NCI-H187 (cell line): ENCODE results near the gene RAB13.

Experiments
- DNase-seq, 2 experiments: peaks; one replicate each; lab custom pipeline; 2025; lab: John Stamatoyannopoulos, UW

The RAB13 gene

DNA sequence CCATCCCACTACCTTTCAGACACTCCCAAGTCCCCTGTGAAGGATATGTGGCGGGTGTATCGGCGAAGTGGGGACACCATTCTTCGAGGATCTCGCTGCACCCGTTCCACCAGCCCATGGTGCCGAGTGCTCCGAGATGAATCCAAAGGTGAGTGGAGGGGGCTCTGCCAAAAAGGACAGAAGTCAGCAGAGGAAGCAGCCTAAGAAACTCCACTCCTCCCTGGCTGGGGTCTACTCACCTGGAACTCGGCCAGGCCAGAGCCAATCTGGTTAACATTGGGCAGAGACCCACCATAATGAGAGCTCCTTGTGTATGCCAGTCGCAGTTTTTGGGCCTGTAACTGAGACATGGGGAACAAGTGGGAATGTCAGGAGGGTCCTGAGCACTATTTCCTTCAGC, 31.3 kb downstream of the RAB13 start:
- no peak for DNase-seq

- no peak for DNase-seq
These were observed 32.2 kb downstream of the RAB13 start for GRCh38 chr1:153953859-153954365.

GRCh38 chr1:153951801-153952200, 34.3 kb downstream of the RAB13 start:
- no peak for DNase-seq

DNA sequence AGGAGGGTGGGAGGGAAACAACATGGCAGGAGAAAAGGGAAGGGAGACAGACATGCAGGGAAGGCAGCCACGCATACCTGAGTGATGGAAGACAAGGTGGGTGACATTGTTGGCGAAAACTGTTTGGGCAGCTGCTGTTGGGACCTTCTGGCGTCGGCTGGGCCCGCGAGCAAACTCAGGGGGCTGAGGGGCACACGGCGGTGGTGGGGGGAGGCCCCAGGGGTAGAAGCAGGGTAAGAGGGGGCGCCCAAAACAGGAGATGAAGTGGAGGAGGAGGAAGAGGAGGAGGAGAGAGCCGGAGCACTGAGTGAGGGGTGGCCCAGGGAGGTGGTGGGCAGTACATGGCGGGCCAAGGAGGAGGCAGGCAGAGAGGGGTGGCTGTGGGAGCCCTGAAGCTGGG, 35.0 kb downstream of the RAB13 start:
- no peak for DNase-seq

DNA sequence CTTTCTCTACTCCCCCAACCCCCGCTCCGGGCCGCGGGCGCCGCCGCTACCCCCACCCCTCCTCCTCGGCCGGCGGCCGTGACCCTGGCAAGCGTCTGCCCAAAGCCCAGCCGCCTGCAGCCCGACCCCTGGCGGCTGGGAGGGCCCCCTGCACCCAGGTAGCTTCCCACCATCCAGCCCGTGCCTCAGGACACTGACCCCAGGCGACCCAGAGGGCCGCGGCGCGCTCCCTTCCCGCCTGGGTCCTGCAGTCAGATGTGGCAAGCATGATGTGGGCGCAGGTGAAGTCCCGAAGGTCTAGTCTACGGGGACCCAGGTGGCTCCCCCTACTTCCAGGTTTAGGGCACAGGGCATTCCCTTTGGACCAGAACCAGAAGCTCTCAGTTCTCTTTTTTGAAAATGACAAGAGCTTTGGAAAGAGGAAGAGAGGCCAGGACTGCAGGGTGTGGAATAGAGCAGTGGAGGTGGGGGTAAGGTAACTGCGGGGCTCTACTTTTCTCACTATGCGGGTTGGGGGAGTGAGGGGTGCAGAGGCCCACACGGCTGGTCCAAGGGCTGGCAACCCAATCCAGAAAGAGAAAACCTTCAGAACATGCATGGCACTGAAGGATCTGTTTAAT, 39.4 kb downstream of the RAB13 start, which contains the start of gene DENND4B:
Gene DENND4B, minus strand, starts transcription at position 97 of the 620 bp plus-strand sequence. CDS start 2,344 bp downstream, outside the sequence.
- DNase-seq = peak; percentile 72 to 84

- DNase-seq = peak in 1 of 2 experiments; percentile 45
These were observed 40.1 kb downstream of the RAB13 start for GRCh38 chr1:153945795-153946621.

DNA sequence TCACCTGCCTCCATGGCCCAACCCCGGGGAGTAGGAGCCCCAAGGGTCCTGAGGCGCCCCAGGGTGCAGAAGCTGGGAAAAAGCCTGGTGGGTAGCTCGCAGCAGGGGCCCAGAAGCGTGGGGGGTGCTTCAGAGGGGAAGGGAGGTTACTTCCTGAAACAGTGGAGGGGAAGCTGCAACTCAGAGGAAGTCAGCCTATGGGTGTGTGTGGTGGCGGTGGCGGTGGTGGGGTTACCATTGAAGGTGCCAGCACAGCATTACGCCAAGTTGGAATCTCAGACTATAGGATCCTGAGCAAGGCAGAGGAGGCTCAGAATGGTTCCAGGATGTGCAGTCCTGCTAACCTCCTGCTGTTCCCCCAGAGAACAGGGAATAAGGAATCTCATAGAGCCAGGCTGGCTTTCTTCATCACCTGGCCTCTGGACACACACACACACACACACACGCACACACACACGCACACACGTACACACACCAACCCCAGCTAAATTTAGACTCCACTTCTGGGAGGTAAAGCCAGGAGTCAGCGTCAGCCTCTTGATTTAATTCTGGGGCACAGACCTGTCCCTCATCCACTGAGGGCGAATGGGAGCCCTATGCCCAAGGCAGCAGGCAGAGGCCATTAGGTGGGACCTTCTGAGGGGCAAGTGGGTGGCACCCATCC, 40.9 kb downstream of the RAB13 start:
- DNase-seq = no peak

DNA sequence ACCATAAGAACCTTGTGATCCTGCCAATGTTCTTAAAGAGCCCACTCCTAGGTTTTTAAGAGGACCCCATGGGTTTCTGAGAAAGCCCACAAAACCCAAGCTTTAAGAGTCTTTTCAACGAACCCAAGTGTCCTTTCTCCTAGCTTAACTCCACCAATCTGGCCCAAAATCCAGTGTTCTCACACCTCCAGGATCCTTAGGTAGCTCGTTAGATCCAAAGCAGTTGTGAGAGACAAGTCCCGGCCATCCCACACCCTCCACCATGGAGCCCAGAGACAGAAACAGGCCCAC, 41.4 kb downstream of the RAB13 start:
- DNase-seq = no peak

- no peak for DNase-seq
These were observed 41.9 kb downstream of the RAB13 start for GRCh38 chr1:153944005-153944826.

DNA sequence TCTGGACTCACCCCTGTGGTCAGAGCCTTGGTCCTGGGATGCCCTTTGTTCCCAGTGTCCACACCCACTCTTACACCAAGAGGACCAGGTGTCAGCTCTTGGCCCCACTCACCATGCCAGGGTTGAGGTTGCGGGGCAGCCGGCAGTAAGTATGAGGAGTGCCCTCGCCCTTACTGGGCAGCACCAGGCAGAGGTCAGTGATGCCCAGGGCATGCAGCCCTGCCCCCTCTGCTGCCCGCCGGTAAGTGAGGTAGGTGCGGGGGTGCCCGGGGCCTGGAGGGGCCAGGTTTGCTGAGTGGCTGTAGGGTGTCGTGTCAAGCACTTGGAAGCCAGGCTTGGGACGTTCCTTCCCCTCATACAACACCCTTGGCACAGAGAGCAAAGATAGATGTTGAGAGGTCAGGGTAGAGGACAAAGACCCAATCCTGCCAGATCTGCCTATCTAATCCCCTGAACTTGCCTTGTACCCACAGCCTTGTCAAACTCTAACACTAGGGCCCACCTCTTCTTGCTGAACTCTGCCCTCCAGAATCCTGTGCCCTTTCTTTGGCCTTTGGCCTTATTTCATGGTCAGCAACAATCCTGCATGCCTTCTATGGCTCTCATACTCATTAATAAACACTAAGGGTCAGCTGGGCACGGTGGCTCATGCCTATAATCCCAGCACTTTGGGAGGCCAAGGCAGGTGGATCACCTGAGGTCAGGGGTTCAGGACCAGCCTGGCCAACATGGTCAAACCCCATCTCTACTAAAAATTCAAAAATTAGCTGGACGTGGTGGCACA, 43.2 kb downstream of the RAB13 start:
- no peak for DNase-seq

DNA sequence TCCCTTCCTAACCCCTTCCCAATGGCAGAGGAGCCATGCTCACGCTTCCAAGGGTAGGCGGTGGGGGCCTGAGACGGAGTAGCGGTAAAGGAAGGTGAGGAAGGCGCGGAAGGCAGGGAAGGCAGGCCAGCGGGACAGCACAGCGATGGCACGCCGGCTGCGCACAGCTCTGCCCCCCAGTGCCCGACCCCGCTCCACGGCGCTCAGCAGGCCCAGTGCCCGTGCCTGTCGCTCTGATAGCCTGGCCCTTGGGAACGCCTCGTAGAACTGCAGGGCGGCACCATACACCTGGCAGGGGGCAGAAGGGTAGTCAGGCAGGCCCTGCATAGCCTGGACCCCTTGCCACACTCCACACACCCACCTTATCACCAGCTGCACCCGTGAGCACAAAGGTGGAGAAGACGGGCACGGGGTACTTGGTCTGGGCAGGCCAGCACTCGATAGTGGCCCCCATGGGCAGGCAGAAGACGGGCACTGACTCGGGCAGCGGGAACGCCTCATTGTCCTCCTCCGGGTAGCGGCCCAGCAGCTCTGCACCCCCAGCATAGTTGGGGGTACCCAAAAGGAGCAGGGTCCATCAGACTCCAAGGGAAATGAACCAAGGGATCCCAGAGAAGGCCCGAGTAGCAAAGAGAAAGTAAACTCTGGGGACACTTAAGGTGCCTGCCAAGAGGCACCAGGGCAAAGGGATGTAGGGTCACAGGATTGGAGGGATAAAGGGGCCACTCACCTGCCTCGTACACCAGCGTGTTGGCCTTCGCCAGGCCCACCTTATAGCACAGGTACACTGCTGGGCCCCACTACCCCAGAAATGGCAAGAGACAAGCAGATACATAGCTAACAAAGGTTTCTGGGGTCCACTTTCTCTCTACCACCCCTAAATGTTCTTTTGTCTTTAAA, 44.1 kb downstream of the RAB13 start:
- DNase-seq = no peak

GRCh38 chr1:153940756-153941155, 45.4 kb downstream of the RAB13 start:
- no peak for DNase-seq

- DNase-seq = no peak
These were observed 46.7 kb downstream of the RAB13 start for GRCh38 chr1:153939476-153939875.

DNA sequence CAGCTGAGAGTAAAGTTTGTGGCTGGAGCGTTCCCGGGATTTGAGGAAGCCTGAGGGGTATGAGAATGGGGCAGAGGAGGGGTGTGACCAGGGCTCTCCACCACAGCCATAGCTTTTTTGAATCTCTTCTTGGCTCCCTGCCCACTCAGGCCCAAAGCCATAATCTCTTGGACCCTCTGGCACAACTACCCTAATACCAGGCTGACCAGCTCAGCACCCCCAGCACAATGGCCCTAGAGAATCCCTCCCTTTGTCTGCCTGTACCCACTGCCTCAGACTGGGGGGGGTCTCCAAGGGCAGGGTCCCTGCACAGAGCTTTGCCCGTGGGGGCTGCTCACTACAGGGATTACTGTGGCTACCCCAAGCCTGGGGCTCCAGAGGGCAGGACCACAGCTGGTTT, 47.1 kb downstream of the RAB13 start:
- no peak for DNase-seq

- no peak for DNase-seq
These were observed 48.8 kb downstream of the RAB13 start for GRCh38 chr1:153937331-153937730.

GRCh38 chr1:153936011-153936802, 49.9 kb downstream of the RAB13 start:
- no peak for DNase-seq

DNA sequence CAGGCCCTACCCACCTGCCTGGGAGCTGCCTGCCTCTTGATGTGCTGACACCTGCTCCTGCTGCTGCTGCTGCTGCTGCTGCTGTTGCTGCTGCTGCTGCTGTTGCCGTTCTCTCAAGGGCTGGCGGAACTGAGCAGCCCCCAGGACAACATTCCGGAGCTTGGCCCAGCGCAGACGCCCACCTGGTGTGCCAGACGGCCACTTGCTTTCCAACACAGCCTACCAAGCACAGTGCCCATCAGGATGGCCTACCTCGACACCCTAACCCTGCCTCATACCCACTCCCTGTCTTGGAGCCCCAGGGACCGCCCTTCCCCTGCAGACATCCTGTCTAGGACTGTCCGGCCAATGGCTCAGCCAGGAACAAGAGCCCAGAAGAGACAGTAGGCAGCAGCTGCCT, 51.4 kb downstream of the RAB13 start:
- no peak for DNase-seq

DNA sequence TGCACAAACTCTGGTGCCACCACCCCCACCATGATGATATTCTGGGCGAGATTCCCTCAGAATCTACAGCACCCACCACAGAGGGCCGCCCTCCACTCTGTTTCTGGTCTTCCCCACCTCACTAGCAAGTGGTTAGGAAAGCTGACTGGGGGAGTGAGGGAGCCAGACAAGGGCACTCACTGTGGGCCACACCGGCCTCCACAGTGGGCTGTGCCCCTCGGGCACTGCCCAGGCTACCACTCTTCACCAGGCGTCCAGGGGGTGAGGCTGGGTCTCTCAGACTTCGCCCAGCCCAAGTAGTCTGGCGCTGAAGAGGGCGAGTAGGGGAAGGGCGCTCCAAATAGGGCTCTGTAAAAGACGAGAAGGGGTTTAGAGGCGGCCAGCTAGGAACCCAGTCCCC, 52.2 kb downstream of the RAB13 start:
- DNase-seq = no peak

GRCh38 chr1:153933430-153933829, 52.7 kb downstream of the RAB13 start:
- DNase-seq = no peak
